CD4-positive, alpha-beta T cell treated with Interleukin-17A for 4 hours (primary cell): ENCODE measurements around the gene MINPP1.
"Not testable (repeated sequence)": the region's sequence is repeated elsewhere in the genome, so short reads cannot be mapped to it uniquely, and the experiment has no call there.

Experiments
- DNase-seq: peaks from one replicate; pipeline ENCODE4 v3.0.0-alpha.2; 2020; ENCODE audit warnings: mixed read lengths

MINPP1 gene

DNA sequence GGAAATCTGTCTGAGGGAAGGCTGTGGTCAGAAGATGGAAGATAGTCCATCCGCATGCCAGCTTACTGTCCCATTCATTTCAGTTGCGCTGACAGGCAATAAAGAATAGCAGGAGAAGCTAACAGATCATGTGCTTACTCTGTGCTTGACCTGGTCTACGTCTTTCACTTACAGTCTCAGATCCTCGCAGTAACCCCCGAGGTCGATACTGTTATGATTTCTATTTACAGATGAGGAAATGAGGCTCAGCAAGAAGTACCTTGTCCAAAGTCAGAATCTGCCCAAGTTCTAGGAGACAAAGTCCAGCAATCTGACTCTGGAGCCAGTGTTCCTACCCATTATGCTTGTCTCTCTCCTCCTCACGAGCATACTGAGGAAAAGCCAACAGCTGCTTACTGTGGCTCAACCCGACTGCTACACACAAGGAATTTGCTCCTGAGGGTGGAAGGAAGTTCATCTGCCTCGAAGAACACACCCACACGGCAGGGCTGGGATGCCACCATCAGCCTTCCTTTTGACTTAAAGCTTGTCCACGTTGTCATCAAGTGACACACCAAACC, 74.2 kb downstream of the MINPP1 start:
- DNase-seq = no peak

DNA sequence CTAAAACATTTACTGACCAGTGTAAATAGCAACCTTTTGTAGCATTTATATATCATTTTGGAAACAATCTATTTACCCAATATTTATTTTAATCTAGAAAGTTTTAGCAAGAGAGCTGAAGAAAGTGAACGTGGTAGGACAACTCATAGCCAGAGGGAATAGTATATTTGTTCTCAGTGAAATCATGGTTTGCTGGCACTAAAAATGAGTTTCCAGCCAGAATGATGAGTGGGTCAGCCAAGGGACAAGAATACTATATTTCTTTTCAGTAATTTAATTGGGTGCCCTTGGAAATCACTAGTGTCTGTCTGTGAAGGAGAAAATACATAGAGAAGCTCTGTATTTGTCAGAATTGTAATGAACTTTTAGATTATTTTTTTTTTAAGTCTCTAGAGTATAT, 74.9 kb downstream of the MINPP1 start:
- DNase-seq = no peak

DNA sequence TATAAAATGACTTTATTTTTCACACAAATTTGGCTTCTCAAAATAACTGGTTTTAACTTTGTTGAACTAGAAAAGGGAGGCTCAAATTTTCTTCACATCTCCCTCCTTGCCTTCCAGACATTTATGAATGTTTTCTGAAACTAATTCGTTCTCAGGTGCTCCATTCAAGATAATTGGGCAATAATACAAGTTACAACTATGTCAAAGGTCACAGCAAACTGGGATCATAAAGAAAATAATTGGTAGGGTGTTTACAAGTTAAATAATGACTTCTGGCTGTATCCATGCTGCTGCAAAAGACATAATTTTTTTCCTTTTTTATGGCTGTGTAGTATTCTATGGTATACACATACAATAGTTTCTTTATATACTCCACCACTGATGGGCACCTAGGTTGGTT, 75.3 kb downstream of the MINPP1 start:
- no peak for DNase-seq

- DNase-seq = no peak
Measured at GRCh38 chr10:87585565-87586514, 81.1 kb downstream of the MINPP1 start.

DNA sequence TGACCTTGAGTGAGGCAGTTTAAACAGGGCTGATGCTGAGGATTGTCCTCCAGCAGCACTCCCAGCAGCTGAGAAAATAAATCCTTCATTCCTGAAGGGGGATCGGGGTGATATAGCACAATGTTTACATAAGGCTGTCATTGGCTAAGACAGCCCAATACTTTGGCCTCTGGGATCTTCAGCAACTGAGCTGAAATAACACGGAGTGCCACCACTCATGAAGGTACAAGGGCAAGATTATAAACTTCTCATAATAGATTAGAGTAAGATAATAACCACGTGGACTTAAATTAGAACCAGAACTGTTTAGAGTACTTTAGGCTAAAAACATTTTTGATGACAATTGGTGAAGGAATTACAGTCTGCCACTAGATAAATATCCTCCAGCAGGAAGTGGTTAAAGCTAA, 85.0 kb downstream of the MINPP1 start:
- no peak for DNase-seq

- DNase-seq = no peak
Measured at GRCh38 chr10:87590705-87591588, 86.3 kb downstream of the MINPP1 start.

DNA sequence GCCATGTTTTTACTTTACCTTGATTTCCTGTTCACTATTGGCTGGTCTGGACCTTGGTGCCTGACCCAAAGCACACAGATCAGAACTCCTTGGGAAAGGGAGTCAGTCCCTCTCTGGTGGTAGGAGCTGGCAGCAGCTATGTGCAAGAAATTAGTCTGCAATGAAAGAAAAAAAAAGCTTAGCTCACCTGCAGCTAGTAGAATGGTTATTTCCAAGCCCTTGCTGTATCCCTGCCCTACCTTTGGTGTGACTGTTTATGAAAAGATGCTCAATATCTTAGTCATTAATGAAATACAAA, 86.8 kb downstream of the MINPP1 start:
- no peak for DNase-seq

DNA sequence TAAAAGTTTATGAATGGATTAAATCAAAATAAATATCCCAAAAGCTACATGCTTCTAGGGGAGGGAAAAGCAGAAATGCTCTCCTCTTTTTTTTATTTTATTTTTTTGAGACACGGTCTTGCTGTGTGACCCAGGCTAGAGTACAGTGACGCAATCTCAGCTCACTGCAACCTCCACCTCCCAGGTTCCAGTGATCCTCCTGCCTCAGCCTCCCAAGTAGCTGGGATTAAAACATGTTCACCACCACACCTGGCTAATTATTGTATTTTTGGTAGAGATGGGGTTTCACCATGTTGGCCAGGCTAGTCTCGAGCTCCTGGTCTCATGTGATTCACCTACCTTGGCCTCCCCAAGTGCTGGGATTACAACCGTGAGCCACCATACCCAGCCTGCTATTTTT, 88.2 kb downstream of the MINPP1 start:
- not testable (repeated sequence) for DNase-seq

- DNase-seq = no peak
Measured at GRCh38 chr10:87593702-87594101, 89.0 kb downstream of the MINPP1 start.

DNA sequence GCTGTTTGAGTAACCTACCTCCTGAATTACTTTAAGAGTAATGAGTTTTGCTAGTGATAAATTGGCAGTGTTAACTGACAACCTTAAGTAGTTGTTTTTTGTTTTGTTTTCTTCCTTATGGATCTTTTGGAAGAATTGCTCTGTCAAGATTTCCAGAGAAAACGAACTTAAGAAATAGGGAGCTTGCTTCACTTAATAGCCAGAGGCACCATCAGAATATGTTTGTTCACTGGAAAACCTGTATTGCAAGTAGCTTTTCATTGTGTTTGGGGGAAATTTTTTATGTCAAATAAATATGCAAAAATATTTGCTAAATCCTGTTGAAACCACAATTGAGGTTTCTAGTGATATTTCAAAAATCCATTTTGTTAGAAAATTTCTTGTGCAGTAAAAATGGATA, 89.5 kb downstream of the MINPP1 start:
- no peak for DNase-seq

DNA sequence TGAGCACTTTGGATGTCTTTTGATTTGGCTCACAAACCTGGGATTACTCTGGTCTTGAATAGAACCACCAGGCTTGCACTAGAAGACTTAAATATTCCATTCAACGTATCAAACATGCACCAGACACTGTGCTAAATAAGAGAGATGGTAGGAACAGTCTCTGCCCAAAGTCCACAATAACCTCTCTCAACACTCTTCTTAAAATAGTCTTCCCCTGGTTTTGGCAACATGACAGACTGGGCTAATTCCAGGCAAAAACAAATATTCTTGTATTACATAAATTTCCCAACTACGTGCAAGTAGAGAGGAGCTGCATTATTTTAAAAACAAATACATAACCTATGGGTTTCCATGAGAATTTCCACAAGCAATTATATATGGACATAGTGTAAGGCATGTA, 90.2 kb downstream of the MINPP1 start:
- no peak for DNase-seq

- no peak for DNase-seq
Measured at GRCh38 chr10:87596351-87596750, 91.7 kb downstream of the MINPP1 start.

DNA sequence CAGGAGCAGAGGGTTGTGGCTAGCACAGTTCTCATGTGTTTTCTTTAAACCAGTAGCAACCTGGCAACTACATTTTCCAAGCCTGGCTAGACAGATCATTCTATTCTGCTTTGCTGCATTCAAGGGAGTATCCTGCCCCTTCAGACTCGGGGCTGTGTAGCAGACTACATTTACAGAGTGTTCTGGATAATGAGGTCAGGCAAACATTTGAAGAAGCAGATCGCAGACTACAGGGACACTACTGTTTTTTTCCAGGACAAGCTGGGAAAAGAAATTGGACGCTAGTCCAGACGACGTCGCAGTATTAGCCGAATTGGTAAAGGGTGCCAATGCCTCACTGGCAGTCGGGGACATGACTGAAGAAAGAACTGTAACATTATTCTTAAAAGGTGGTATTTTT, 94.0 kb downstream of the MINPP1 start:
- no peak for DNase-seq

GRCh38 chr10:87600581-87600980, 95.9 kb downstream of the MINPP1 start:
- no peak for DNase-seq
